NCI-H345 treated with DMSO at 0.1 percent for 48 hours (cell line): Measurements from ENCODE around the gene JARID2.

Experiments used
- DNase-seq: peaks from one replicate; lab custom pipeline; 2025; ENCODE audit not compliant: unreplicated experiment; lab: John Stamatoyannopoulos, UW

Gene JARID2

GRCh38 chr6:15245361-15246216 is at the start of gene JARID2:
Gene JARID2 (plus strand): TSS chr6:15246069. CDS start chr6:15246540, 471 bp downstream.
- DNase-seq: peak; percentile 32

- DNase-seq: no peak
Measured at GRCh38 chr6:15200087-15200486, 45.8 kb upstream of the JARID2 start.

- DNase-seq: no peak
Measured at GRCh38 chr6:15205321-15205720, 40.5 kb upstream of the JARID2 start.

- no peak for DNase-seq
Measured at GRCh38 chr6:15206887-15207286, 39.0 kb upstream of the JARID2 start.

- DNase-seq: no peak
Measured at GRCh38 chr6:15207923-15208322, 37.9 kb upstream of the JARID2 start.

GRCh38 chr6:15213838-15214400 is 31.9 kb upstream of the JARID2 start:
- DNase-seq: no peak

- no peak for DNase-seq
Measured at GRCh38 chr6:15218401-15218800, 27.5 kb upstream of the JARID2 start.

- DNase-seq: no peak
Measured at GRCh38 chr6:15220062-15220461, 25.8 kb upstream of the JARID2 start.

GRCh38 chr6:15227827-15228318 is 18.0 kb upstream of the JARID2 start:
- DNase-seq: no peak

- DNase-seq: no peak
Measured at GRCh38 chr6:15230827-15231226, 15.0 kb upstream of the JARID2 start.

GRCh38 chr6:15232836-15233510 is 12.9 kb upstream of the JARID2 start:
- no peak for DNase-seq

GRCh38 chr6:15234068-15234758 is 11.7 kb upstream of the JARID2 start:
- no peak for DNase-seq

GRCh38 chr6:15239616-15240364 is 6.1 kb upstream of the JARID2 start:
- no peak for DNase-seq

- DNase-seq: no peak
Measured at GRCh38 chr6:15242503-15242902, 3.4 kb upstream of the JARID2 start.

GRCh38 chr6:15242937-15243614 is 2.8 kb upstream of the JARID2 start:
- no peak for DNase-seq

- DNase-seq: no peak
Measured at GRCh38 chr6:15243910-15244619, 1.8 kb upstream of the JARID2 start.

GRCh38 chr6:15244620-15245360 is 1.1 kb upstream of the JARID2 start:
- DNase-seq: no peak

- no peak for DNase-seq
Measured at GRCh38 chr6:15246217-15246665, 372 bp downstream of the JARID2 start.
